HT-29 (cell line): ENCODE measurements around the gene UGT2B17. TPM values are rescaled to one million over a fixed set of nuclear protein-coding genes. Genes with fewer than 3 reads are reported as not detected.

Experiments
- DNase-seq: peaks from one replicate; pipeline ENCODE4 v3.0.0-alpha.2; 2015; ENCODE audit warnings: low spot score
- total RNA-seq: library from RNA; depleted of rRNA; stranded (reverse); fragments of >200 nt; shearing (Covaris generic); gene quantifications from 2 replicates; pipeline ENCODE4 v1.2.3, GENCODE V29; 2014; rRNA removed

Gene UGT2B17
- total RNA-seq, 1 experiment from 2014 or later, result not detected

DNA sequence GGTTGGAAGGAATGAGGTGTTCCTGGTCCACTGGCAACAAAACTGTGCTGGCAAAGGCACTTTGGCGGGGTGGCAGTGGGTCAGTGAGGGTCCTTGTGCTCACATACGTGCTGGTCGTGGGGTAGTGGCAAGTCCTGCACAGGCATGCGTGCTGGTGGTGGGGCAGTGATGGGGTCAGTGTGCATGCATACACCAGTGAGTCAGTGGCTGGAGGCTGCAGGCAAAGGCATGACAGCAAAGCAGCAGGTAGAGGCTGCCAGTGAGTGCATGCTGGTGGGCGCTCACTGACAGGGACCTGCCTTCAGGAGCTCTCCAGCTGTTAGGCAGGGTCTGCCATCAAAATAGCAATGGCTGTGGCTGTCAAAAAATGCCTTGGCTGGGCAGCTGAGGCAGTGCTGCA is 86.8 kb downstream of the UGT2B17 start:
- no peak for DNase-seq

Other genes starting within 250 kb of the UGT2B17 start
- gene YTHDC1, start 226.2 kb downstream of the UGT2B17 start, total RNA-seq, result 27.7 and 27.8 TPM in 2 replicates
- not detected in 2 replicates for gene TMPRSS11E, start 128.9 kb downstream of the UGT2B17 start, total RNA-seq
- 0.28 TPM in 1 of 2 replicates, not detected in the other for gene UGT2B15, start 94.3 kb upstream of the UGT2B17 start, total RNA-seq
- gene UGT2B10, start 239.7 kb upstream of the UGT2B17 start, total RNA-seq, result 0.25 TPM in 1 of 2 replicates, not detected in the other